ENCODE measurements around the gene DCP2.

The DCP2 gene

GRCh38 chr5:113047234-113047633, 70.6 kb downstream of the DCP2 start:
- DNase-seq (ENCODE audit: low spot score), result no peak
- TF ChIP-seq, protein P1, sequence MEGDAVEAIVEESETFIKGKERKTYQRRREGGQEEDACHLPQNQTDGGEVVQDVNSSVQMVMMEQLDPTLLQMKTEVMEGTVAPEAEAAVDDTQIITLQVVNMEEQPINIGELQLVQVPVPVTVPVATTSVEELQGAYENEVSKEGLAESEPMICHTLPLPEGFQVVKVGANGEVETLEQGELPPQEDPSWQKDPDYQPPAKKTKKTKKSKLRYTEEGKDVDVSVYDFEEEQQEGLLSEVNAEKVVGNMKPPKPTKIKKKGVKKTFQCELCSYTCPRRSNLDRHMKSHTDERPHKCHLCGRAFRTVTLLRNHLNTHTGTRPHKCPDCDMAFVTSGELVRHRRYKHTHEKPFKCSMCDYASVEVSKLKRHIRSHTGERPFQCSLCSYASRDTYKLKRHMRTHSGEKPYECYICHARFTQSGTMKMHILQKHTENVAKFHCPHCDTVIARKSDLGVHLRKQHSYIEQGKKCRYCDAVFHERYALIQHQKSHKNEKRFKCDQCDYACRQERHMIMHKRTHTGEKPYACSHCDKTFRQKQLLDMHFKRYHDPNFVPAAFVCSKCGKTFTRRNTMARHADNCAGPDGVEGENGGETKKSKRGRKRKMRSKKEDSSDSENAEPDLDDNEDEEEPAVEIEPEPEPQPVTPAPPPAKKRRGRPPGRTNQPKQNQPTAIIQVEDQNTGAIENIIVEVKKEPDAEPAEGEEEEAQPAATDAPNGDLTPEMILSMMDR (IDR thresholded peaks at IDR 0.05; ENCODE audit: extremely low read depth, insufficient read depth, missing control alignments), result no peak
- in situ Hi-C loops (cut with MboI; ENCODE audit: low pct_unique_long_range_greater_than_20kb, low sequenced_read_pairs, unreplicated experiment), result loop anchor here (25.0 kb wide), 1 partner anchor 465 kb away; the partner anchor contains the start of gene YTHDC2

DNA sequence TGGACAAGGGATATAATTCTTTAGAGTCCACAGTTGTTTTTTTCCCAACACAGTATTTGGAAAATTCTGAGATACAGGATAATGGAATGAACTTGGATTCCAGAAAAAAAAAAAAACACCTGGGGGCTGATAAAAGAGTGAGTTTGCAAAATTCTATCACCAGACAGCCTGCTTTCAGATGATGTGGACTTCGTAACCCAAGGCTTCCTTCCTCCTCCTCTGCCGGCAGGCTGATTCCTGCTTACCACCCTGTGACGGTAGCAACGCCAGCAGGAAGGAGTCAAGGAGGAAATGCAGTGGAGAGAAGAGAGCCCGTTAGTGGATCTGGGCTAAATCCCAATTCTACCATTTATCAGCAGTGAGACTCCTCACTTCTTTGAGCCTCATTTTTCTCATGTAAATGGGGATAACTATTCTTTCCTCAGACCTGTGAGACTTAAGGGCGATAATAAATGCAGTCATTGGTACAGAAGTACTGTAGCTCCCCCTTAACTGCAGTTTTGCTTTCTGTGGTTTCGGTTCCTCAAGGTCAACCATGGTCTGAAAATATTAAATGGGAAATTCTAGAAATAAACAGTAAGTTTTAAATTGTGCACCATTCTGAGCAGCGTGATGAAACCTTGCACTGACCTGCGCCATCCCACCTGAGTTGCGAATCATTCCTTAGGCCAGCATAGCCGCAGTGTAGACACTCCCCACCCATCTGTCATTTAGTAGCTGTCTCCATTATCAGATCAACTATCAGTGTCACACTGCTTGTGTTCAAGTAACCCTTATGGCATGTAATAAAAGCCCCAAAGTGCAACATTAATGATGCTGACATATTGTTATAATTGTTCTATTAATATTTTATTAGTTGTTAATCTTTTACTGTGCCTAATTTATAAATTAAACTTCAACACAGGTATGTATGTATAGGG, 71.4 kb downstream of the DCP2 start:
- peak; percentile 44 for DNase-seq (ENCODE audit: low spot score)
- TF ChIP-seq, protein P1 (IDR thresholded peaks at IDR 0.05; ENCODE audit: extremely low read depth, insufficient read depth, missing control alignments), result no peak
- in situ Hi-C loops (cut with MboI; ENCODE audit: low pct_unique_long_range_greater_than_20kb, low sequenced_read_pairs, unreplicated experiment), result loop anchor here (25.0 kb wide), 1 partner anchor 464 kb away; the partner anchor contains the start of gene YTHDC2

DNA sequence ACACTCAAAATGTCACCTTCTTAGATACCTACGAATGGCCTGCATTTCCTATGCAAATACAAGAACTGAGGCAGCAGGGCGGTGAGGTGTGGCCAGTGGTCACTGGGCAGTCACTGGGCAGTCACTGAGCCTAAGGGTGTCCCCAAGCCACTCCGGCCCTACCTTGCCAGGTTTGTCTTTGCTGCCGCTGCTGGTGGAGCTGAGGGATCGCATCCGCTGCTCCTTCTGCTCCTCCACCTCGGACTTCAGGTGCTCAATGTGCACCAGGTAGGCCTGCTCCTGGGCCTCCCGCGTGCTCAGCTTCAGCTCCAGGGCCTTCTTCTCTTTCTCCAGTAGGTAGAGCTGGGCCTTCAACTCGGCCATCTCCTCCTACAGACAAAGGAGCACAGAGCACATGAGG, 72.3 kb downstream of the DCP2 start:
- TF ChIP-seq, protein P1 (IDR thresholded peaks at IDR 0.05; ENCODE audit: extremely low read depth, insufficient read depth, missing control alignments), result no peak
- in situ Hi-C loops (cut with MboI; ENCODE audit: low pct_unique_long_range_greater_than_20kb, low sequenced_read_pairs, unreplicated experiment), result loop anchor here (25.0 kb wide), 1 partner anchor 463 kb away; the partner anchor contains the start of gene YTHDC2
- DNase-seq (ENCODE audit: low spot score), result no peak

GRCh38 chr5:113050721-113051382, 74.3 kb downstream of the DCP2 start:
- in situ Hi-C loops (cut with MboI; ENCODE audit: low pct_unique_long_range_greater_than_20kb, low sequenced_read_pairs, unreplicated experiment), result no loop called here
- TF ChIP-seq, protein P1 (IDR thresholded peaks at IDR 0.05; ENCODE audit: extremely low read depth, insufficient read depth, missing control alignments), result no peak
- DNase-seq (ENCODE audit: low spot score), result no peak

GRCh38 chr5:113052041-113052795, 75.6 kb downstream of the DCP2 start:
- in situ Hi-C loops (cut with MboI; ENCODE audit: low pct_unique_long_range_greater_than_20kb, low sequenced_read_pairs, unreplicated experiment), result no loop called here
- TF ChIP-seq, protein P1 (IDR thresholded peaks at IDR 0.05; ENCODE audit: extremely low read depth, insufficient read depth, missing control alignments), result no peak
- DNase-seq (ENCODE audit: low spot score), result no peak

GRCh38 chr5:113053511-113053995, 77.0 kb downstream of the DCP2 start:
- no peak for DNase-seq (ENCODE audit: low spot score)
- TF ChIP-seq, protein P1 (IDR thresholded peaks at IDR 0.05; ENCODE audit: extremely low read depth, insufficient read depth, missing control alignments), result no peak
- in situ Hi-C loops (cut with MboI; ENCODE audit: low pct_unique_long_range_greater_than_20kb, low sequenced_read_pairs, unreplicated experiment), result no loop called here

Measured in GM13977 (cell line).